ENCODE measurements around the gene TRAF2.

GRCh38 chr9:136968333-136969127 lies 82.2 kb downstream of the TRAF2 start:
- no peak for TF ChIP-seq POLR2A (IDR thresholded peaks at IDR 0.05; ENCODE audit: low read depth, low read length)
- no peak for TF ChIP-seq POLR2AphosphoS5 (IDR thresholded peaks at IDR 0.05; ENCODE audit: low read depth, low read length)
- no peak for TF ChIP-seq TAF1 (IDR thresholded peaks at IDR 0.05; ENCODE audit: low read depth, low read length)
- TF ChIP-seq SPI1 (IDR thresholded peaks at IDR 0.05; ENCODE audit: low read depth, low read length) = no peak
- TF ChIP-seq PAX5 (IDR thresholded peaks at IDR 0.05; ENCODE audit: insufficient read depth, low read length, severe bottlenecking) = no peak
- no peak for TF ChIP-seq POU2F2 (IDR thresholded peaks at IDR 0.05; ENCODE audit: low read depth, low read length)
